GM19238 (cell line): Measurements from ENCODE around the gene ST6GALNAC4.

Source experiments
- DNase-seq: peaks from one replicate; pipeline ENCODE4 v3.0.0; 2011; ENCODE audit warnings: low spot score; ENCODE audit not compliant: insufficient read length

Gene ST6GALNAC4

GRCh38 chr9:127912882-127913281 lies 4.0 kb downstream of the ST6GALNAC4 start:
- DNase-seq, result no peak

- DNase-seq, result no peak
Observed at GRCh38 chr9:127912296-127912695, 4.5 kb downstream of the ST6GALNAC4 start.

DNA sequence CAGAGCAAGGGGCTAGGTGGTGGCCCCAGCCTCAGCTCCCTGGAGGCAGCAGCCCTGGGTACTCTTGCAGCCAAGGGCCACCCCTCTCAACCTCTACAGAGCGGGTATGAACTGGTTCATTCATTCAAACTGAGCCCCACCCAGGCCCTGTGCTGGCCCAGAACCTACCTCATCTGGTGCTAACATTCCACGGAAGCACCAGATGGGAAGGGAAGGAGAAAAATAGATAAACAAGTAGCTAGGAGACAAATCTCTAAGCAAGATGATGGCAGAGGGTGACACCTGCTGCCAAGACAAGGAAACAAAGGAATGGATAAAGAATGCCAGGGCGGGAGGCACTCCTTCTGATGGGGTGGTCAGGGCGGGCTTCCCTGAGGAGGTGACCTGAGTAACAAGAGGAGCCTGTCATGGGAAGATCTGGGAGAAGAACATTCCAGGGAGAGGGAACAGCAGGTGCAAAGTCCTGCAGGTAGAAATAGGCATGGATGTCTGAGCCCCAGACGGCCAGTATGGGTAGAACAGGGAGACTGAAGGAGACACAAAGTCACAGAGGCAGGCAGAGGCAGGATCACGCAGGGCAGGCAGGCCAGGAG lies 6.1 kb downstream of the ST6GALNAC4 start:
- no peak for DNase-seq

DNA sequence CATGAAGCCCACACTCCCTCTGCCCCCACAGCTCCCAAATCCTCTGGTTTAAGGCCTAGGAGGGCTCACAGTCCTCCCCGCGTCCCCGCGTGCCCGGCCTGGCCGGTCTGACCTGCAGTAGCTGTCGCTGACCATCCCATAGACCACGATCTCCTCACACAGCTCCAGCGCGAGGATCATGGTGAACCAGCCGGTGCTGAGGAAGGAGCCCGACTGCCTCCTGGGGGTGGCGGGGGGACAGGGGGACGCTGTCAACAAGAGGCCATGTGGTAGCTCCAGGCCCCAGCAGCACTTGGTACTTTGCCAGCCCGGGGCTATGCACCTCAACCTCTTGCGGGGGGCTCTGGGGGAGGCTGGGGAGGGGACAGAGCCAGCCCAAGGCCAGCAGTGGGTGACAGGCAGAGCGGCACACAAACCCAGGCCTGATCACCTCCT lies 7.0 kb downstream of the ST6GALNAC4 start:
- no peak for DNase-seq

DNA sequence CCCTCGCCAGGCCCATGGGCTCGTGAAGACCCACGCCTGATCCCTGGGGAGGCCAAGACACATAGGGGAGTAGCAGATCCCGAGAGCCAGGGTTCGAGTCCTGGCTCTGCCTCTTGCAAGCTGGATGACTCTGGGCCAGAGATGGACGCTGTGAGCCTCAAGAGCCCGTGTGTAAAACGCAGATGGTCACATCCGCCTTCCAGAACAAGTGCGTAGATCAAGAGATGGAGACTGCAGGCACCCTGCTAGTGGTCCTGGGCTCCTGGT lies 8.2 kb downstream of the ST6GALNAC4 start:
- no peak for DNase-seq

DNA sequence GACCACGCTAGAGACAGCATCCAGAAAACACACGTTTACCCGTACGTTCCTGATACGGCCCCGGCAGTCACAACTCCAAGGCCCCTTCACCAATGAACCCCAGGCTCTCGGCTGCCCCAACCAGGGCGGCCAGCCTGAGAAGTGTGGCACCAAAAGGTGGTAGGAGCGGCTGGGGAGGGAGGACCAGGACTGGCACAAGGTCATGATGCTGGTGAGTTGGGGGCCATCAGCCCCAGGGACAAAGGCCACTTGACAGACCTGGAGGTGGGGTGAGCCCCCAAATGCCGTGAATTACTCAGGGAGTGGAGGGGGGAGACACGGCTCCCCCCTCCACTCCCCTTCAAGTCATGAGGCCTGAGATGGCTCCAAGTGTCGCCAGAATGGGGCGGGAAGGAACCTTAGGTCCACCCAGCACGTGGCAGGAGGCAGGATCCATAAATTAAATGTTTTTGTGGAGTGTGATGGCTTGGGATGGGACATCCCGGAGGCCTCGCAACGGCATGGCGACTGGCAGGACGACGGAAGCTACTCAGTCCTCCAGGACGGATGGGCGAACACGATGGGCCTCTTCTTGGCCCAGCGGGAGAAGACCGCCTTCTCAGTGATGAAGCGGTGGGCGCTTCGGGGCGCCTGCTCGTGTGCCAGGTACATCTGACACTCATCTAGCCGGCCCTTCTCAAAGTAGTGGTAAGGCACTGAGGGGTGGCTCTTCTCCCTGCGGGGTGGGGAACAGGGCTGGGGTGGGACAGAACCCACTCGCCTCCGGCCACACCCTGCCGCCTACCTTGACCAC lies 8.8 kb downstream of the ST6GALNAC4 start:
- DNase-seq, result no peak

- DNase-seq, result no peak
Observed at GRCh38 chr9:127905788-127906191, 11.1 kb downstream of the ST6GALNAC4 start.

DNA sequence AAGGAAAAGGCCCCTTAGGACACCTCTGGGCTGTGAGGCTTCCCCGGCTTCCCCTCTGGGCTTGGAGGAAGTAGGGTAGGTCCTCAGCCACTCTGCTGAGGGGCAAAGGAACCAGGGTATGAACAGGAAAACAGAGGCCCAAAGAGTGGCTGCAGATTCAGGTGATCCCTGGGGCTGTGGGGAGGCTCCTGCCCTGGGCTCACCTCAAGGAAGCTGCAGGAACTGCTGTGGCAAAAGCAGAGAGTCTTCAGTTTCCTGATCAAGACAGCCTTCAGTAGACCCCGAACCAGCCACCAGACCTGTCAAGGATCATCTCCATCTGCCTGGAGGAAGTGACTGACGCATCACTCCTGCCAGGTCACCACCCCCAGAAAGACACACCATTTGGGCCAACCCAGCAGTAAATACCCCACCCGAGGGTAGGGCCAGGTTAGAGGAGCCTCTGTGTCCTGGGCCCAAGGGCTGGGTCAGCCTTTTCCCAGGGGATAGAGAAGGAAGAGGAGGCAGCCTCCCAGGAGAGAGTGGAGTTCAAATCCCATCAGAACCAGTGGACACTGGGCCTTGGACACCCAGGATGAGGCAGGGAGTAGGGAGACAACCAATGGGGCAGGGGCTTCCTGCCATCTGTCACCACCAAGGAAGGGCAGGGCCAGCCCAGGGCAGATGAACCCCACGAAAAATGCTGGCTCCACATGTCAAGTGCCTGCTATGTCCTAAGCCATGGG lies 11.7 kb downstream of the ST6GALNAC4 start:
- DNase-seq, result no peak

- no peak for DNase-seq
Observed at GRCh38 chr9:127904561-127905003, 12.3 kb downstream of the ST6GALNAC4 start.

- peak; percentile 55 for DNase-seq
Observed at GRCh38 chr9:127903557-127904475, 13.0 kb downstream of the ST6GALNAC4 start.

DNA sequence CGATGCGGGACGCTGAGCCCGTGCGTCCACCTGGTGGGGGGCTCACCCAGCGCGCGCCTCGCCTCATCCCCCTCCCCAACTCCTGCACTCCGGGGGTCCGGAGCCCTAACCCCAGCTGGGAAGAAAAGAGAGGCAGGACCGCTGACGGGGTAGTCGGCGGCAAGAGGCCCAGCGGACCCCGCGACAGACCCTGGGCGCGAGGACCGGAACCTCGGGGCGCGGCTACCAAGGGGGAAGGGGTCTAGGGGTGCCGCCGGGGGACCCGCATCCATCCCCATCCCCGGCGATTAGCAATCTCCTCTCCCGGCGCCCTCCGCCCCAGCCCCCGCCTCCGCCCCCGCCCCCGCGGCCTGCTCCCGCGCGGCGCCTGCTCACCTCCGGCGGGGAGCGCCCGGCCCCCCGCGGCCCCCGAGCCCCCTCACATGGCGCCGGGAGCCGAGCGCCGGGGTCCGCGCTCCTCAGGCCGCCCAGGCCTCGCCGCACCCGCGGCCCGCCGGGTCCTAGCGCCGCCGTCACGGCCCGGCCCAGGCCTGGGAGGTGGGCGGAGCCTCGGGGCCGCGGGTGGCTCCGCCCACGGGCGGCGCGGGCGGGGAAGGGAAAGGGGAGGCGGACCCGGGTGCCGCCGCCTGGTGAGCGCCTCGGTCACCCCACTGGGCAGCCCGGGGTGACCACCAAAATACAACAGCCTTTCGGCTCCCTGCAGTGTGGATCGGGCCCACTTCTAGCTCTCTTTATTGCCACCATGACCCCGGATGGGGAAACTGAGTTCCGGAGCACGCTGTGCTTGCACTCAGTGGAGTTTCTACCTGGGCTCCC lies 17.5 kb downstream of the ST6GALNAC4 start, which contains the start of gene ST6GALNAC6:
ST6GALNAC6 (minus strand) TSS at position 476 of the 816 bp plus-strand sequence. CDS start 1,622 bp downstream, outside the sequence.
- peak; percentile 92 for DNase-seq

GRCh38 chr9:127898433-127899127 lies 18.3 kb downstream of the ST6GALNAC4 start:
- DNase-seq, result no peak

DNA sequence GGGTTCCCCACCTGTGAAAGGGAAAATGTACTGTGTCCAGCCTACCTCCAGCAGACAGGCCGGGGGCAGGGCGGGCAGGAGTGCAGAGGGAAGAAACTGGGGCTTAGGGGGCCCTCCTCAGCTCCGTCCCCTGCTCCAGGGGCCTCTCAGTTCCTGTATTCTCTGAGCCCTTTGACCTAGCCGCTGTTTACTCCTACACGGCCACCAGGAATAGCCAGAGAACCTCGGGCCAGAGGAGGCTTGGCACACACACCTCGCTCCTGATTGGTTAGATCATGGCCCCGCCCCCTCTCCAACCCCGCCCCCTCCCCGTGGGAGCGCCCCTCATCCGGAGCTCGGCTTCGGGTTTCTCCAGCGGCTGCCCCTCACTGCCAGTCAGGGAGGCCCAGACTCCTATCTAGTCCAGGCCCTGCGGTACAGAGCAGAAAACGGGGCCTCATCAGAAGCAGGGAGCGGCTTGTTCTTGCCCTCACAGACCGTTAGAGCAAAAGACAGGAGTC lies 19.6 kb downstream of the ST6GALNAC4 start:
- DNase-seq, result no peak

DNA sequence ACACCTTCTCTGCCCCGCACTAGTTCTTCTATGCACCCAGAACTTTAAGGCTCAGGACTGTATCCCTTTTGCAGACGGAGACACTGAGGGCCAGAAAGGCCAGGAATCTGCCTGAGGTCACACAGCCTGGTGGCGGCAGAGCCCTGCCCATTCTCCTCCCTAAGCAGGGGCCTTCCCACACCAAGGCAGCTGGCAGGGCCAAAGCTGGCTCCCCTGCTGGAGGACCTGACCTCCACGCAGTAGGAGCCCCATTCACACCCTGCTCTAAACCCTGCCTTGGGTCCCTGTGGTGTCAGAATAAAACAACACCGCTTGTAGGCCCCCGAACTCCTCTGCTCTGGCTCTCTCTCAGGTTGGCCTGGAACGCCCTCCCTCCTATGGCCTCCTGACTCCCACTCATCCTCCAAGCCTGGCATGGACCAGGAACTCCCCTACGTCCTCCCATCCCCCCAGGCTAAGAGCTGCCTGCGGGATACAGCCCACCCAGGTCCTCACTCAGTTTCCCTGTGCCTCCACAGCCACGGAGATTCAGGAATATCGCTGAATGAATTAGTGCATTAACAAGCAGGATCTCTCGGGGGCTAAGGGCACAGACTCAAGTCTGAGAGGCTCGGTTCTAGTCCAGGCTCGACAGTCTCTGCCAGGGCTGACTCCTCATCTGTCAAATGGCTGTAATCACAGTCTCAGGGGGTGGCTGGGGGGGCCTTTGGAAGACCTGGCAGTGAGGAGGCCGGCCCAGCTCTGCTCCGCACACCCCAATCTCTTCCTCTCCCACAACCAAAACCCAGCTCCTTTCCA lies 20.2 kb downstream of the ST6GALNAC4 start:
- DNase-seq, result no peak

DNA sequence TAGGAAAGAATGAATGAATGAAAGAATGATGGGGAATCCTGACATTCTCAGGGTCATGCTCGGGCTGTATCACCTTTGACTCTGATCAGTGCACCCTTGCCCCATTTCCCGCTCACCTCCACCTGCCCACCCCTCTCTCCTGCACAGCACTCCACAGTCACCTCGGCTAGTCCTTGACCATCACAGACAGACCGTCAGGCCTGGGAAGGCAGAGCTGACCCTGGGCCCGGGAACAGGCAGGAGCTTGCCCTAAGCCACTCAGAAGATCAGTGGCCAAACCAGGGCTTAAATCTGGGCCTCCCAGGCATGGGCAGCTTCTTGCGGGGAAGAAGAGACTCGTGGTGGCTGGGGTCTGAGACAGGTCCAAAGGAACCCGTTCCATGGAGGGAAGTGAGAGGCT lies 21.0 kb downstream of the ST6GALNAC4 start:
- no peak for DNase-seq

- DNase-seq, result no peak
Observed at GRCh38 chr9:127893392-127893791, 23.4 kb downstream of the ST6GALNAC4 start.

- no peak for DNase-seq
Observed at GRCh38 chr9:127892831-127893230, 24.0 kb downstream of the ST6GALNAC4 start.

GRCh38 chr9:127890053-127890452 lies 26.8 kb downstream of the ST6GALNAC4 start:
- no peak for DNase-seq

DNA sequence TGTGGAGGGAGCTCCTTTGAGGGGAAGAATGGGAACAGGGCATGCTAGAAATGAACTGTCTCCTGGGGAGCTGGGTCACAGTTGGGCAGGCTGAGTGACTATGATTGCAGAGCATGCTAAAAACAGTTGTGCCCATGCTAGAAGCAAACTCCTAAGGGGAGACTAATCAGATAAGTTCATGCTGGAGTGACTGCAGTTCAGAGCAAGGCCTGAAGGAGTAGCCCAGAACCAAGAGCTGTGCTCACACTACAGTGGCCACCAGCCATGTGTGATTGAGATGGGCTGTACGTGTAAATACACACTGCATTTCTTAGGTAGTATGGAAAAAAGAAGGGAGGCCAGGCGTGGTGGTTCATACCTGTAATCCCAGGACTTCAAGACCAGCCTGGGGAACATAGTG lies 29.0 kb downstream of the ST6GALNAC4 start:
- DNase-seq, result no peak
